ENCODE results near the gene ARHGAP23. TPM values are rescaled to one million over a fixed set of nuclear protein-coding genes. Genes with fewer than 3 reads are reported as not detected.

The ARHGAP23 gene
- total RNA-seq, 3 donors from 2014 or later (not counting 1 experiment from before 2014, with no cell fraction given), result 0.19 to 1.8 (median 1.7) TPM

DNA sequence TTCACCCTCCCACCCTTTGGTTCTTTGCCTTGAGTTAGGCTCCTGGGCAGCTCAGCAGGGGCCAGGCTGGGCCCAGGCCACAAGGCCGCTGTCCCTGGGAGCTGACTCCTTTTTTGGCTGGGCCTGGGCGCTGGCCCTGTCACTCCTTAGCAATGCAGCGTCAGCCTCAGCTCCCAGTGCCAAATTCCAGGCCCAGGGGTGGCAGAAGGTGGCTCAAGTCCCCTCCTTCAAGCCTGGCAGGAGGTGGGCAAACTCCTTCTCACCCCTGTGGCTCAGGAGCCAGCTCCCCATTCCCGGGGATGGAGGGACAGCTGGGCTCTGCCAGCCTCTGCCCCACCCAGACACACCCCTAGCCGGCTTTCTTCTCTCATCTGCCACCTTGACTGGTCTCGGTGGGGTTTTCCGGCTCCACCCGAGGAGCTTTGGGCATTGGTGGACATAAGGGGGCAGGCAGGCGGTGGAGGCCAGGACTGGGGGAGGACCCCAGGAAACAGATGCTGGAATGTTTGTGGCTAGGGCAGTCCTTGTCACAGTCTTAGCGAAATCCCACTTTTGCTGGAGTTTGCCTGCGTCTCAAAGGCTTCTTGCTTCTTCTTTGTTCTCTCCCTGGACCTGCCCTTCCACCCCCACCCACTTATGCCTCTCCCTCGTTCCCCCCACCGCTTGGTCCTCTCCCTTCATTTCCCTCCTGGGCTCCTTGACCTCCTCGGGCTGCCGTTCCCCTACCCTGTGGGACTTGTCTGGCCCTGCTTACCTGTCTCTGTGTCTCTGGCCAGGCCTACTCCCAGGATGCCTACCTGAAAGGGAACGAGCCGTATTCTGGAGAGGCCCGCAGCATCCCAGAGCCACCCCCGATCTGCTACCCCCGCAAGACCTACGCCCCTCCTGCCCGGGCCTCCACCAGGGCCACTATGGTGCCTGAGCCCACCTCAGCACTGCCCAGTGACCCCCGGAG is 37.4 kb downstream of the ARHGAP23 start:
- 91% methylated on average over 22 of the region's 23 CpGs for WGBS (ENCODE audit: insufficient coverage)
- no peak overlapping the region for H3K4me3 ChIP-seq (ENCODE audit: low read length)
- DNase-seq (no peak), ATAC-seq (no peak)
- intact Hi-C loops (cut with micrococcal nuclease), result no loop called here
- H3K4me1 ChIP-seq (ENCODE audit: control insufficient read depth, insufficient read depth, low read length), result no peaks in the 10 kb centered on the region
- H3K36me3 ChIP-seq (ENCODE audit: control insufficient read depth, insufficient read depth, low read length), result no peaks in the 10 kb centered on the region
- H3K27ac ChIP-seq (ENCODE audit: low read length), result no peak overlapping the region
- Mint-ChIP-seq H3K4me1 (no peaks in the 10 kb centered on the region), H3K27ac (no peak overlapping the region), H3K9me3 (no peaks in the 10 kb centered on the region), H3K36me3 (no peaks in the 10 kb centered on the region), H3K27me3 (ENCODE audit: low read depth in 2 of 2) (peaks cover 0 to 3% of the 10 kb centered on the region in 2 donors), H3K4me3 (no peak overlapping the region)
- no peaks in the 10 kb centered on the region for H3K27me3 ChIP-seq (ENCODE audit: control insufficient read depth, insufficient read depth, low read length)
- TF ChIP-seq, protein P1, sequence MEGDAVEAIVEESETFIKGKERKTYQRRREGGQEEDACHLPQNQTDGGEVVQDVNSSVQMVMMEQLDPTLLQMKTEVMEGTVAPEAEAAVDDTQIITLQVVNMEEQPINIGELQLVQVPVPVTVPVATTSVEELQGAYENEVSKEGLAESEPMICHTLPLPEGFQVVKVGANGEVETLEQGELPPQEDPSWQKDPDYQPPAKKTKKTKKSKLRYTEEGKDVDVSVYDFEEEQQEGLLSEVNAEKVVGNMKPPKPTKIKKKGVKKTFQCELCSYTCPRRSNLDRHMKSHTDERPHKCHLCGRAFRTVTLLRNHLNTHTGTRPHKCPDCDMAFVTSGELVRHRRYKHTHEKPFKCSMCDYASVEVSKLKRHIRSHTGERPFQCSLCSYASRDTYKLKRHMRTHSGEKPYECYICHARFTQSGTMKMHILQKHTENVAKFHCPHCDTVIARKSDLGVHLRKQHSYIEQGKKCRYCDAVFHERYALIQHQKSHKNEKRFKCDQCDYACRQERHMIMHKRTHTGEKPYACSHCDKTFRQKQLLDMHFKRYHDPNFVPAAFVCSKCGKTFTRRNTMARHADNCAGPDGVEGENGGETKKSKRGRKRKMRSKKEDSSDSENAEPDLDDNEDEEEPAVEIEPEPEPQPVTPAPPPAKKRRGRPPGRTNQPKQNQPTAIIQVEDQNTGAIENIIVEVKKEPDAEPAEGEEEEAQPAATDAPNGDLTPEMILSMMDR (IDR thresholded peaks at IDR 0.05), result no peak
- no peaks in the 10 kb centered on the region for H3K9me3 ChIP-seq (ENCODE audit: control insufficient read depth, insufficient read depth, low read length)

DNA sequence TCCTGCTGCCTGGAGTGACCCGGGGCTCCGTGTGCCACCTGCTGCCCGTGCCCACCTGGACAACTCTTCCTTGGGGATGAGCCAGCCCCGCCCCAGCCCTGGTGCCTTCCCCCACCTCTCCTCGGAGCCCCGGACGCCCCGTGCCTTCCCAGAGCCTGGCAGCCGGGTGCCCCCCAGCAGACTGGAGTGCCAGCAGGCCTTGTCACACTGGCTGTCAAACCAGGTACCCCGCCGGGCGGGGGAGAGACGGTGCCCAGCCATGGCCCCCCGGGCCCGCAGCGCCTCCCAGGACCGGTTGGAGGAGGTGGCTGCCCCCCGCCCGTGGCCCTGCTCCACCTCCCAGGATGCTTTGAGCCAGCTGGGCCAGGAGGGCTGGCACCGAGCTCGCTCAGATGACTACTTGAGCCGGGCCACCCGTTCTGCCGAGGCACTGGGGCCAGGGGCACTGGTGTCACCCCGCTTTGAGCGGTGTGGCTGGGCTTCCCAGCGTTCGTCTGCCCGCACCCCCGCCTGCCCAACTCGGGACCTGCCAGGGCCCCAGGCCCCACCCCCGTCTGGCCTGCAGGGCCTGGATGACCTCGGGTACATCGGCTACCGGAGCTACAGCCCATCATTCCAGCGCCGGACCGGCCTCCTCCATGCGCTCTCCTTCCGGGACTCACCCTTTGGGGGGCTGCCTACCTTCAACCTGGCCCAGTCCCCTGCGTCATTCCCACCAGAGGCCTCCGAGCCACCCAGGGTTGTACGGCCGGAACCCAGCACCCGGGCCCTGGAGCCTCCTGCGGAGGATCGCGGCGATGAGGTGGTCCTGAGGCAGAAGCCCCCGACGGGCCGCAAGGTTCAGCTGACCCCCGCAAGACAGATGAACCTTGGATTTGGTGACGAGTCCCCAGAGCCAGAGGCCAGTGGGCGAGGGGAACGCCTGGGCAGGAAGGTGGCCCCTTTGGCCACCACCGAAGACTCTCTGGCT is 38.4 kb downstream of the ARHGAP23 start:
- Histone ChIP-seq H3K36me3 (ENCODE audit: control insufficient read depth, insufficient read depth, low read length) (no peaks in the 10 kb centered on the region), H3K9me3 (ENCODE audit: control insufficient read depth, insufficient read depth, low read length) (no peaks in the 10 kb centered on the region), H3K4me3 (ENCODE audit: low read length) (no peak overlapping the region), H3K4me1 (ENCODE audit: control insufficient read depth, insufficient read depth, low read length) (no peaks in the 10 kb centered on the region), H3K27me3 (ENCODE audit: control insufficient read depth, insufficient read depth, low read length) (no peaks in the 10 kb centered on the region), H3K27ac (ENCODE audit: low read length) (no peak overlapping the region)
- H3K4me3 Mint-ChIP-seq, result no peak overlapping the region
- no peaks in the 10 kb centered on the region for H3K36me3 Mint-ChIP-seq
- WGBS (ENCODE audit: insufficient coverage), result 94% methylated on average over 57 of the region's 57 CpGs
- intact Hi-C loops (cut with micrococcal nuclease), result no loop called here
- TF ChIP-seq, protein P1 (IDR thresholded peaks at IDR 0.05), result no peak
- peaks cover 0 to 3% of the 10 kb centered on the region in 2 donors for H3K27me3 Mint-ChIP-seq (ENCODE audit: low read depth in 2 of 2)
- DNase-seq (no peak), ATAC-seq (no peak)
- H3K9me3 Mint-ChIP-seq, result no peaks in the 10 kb centered on the region
- no peak overlapping the region for H3K27ac Mint-ChIP-seq
- no peaks in the 10 kb centered on the region for H3K4me1 Mint-ChIP-seq

DNA sequence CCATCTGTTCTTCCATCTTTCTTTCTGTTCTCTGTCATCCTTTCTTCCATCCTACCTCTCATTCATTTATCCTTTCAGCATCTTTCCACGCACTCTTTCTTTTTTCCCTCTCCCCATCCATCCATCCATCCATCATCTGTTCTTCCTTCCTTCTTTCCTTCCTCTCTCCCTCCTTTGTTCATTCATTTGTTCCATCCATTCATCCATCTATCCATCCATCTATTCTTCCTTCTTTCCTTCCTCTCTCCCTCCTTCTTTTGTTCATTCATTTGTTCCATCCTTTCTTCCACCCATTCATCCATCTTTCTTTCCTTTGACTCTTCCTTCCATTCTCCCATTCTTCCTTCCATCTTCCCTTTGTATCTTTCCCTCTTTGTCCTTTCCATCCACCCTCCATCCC is 39.2 kb downstream of the ARHGAP23 start:
- Mint-ChIP-seq H3K4me3 (no peak overlapping the region), H3K9me3 (no peaks in the 10 kb centered on the region), H3K27ac (no peak overlapping the region), H3K4me1 (no peaks in the 10 kb centered on the region), H3K36me3 (no peaks in the 10 kb centered on the region), H3K27me3 (ENCODE audit: low read depth in 2 of 2) (peaks cover 0 to 3% of the 10 kb centered on the region in 2 donors)
- H3K27me3 ChIP-seq (ENCODE audit: control insufficient read depth, insufficient read depth, low read length), result no peaks in the 10 kb centered on the region
- 0% methylated on average over 1 of the region's 1 CpG for WGBS (ENCODE audit: insufficient coverage)
- intact Hi-C loops (cut with micrococcal nuclease), result no loop called here
- TF ChIP-seq, protein P1 (IDR thresholded peaks at IDR 0.05), result no peak
- no peaks in the 10 kb centered on the region for H3K9me3 ChIP-seq (ENCODE audit: control insufficient read depth, insufficient read depth, low read length)
- ATAC-seq, result no peak
- H3K27ac ChIP-seq (ENCODE audit: low read length), result no peak overlapping the region
- no peaks in the 10 kb centered on the region for H3K4me1 ChIP-seq (ENCODE audit: control insufficient read depth, insufficient read depth, low read length)
- H3K36me3 ChIP-seq (ENCODE audit: control insufficient read depth, insufficient read depth, low read length), result no peaks in the 10 kb centered on the region
- DNase-seq, result no peak
- H3K4me3 ChIP-seq (ENCODE audit: low read length), result no peak overlapping the region
